Large intestine (tissue), 1 donor: ENCODE data around the gene TAS2R14. TPM values are rescaled to one million over a fixed set of nuclear protein-coding genes. Genes with fewer than 3 reads are reported as not detected.

Experiments
- polyA plus RNA-seq: library from polyadenylated mRNA; unstranded; fragments of 120-200 nt; gene quantifications from one replicate; pipeline ENCODE4 v1.2.1, GENCODE V29; 2013

TAS2R14 gene
- polyA plus RNA-seq, 1 donor = 3.5 TPM

Other genes with a start within 250 kb of the TAS2R14 start
- gene YBX3, start 215.9 kb downstream of the TAS2R14 start, polyA plus RNA-seq = 140 TPM
- not detected for gene TAS2R7, start 136.6 kb downstream of the TAS2R14 start, polyA plus RNA-seq
- gene TAS2R8, start 132.0 kb downstream of the TAS2R14 start, polyA plus RNA-seq = not detected
- not detected for gene TAS2R9, start 129.1 kb downstream of the TAS2R14 start, polyA plus RNA-seq
- 1.2 TPM for gene TAS2R10, start 112.9 kb downstream of the TAS2R14 start, polyA plus RNA-seq
- 6.1 TPM for gene PRR4, start 89.8 kb downstream of the TAS2R14 start, polyA plus RNA-seq
- gene PRH1, start 55.0 kb downstream of the TAS2R14 start, polyA plus RNA-seq = 7.3 TPM
- gene TAS2R13, start 29.7 kb downstream of the TAS2R14 start, polyA plus RNA-seq = 0.03 TPM
- gene PRH2, start 10.0 kb downstream of the TAS2R14 start, polyA plus RNA-seq = 0.55 TPM
- 0.04 TPM for gene TAS2R50, start 47.6 kb upstream of the TAS2R14 start, polyA plus RNA-seq
- 2.5 TPM for gene TAS2R20, start 59.0 kb upstream of the TAS2R14 start, polyA plus RNA-seq
- gene TAS2R19, start 83.4 kb upstream of the TAS2R14 start, polyA plus RNA-seq = 0.87 TPM
- gene TAS2R31, start 92.1 kb upstream of the TAS2R14 start, polyA plus RNA-seq = 0.82 TPM
- 0.13 TPM for gene TAS2R46, start 123.0 kb upstream of the TAS2R14 start, polyA plus RNA-seq
- 0.48 TPM for gene TAS2R43, start 153.1 kb upstream of the TAS2R14 start, polyA plus RNA-seq
- gene TAS2R30, start 195.4 kb upstream of the TAS2R14 start, polyA plus RNA-seq = 0.07 TPM
- gene SMIM10L1, start 231.9 kb upstream of the TAS2R14 start, polyA plus RNA-seq = 13.2 TPM
- 0.06 TPM for gene TAS2R42, start 247.7 kb upstream of the TAS2R14 start, polyA plus RNA-seq